Epithelial cell of proximal tubule (primary cell): ENCODE measurements around the gene PRSS48. TPM values are rescaled to one million over a fixed set of nuclear protein-coding genes. Genes with fewer than 3 reads are reported as not detected.
A peak's percentile ranks its signal among the peaks of the same experiment; 100 is the strongest.
"Not testable (repeated sequence)": the region's sequence is repeated elsewhere in the genome, so short reads cannot be mapped to it uniquely, and the experiment has no call there.

Experiments
- DNase-seq: peaks from one replicate; pipeline ENCODE4 v3.0.0-alpha.2; 2011; ENCODE audit warnings: low read depth
- H3K4me3 ChIP-seq: 2 replicates; pipeline ENCODE4 v1.5.1; 2011; ENCODE audit warnings: low read depth, mild to moderate bottlenecking, low read length
- CTCF ChIP-seq: conservative IDR thresholded peaks from 2 replicates; pipeline ENCODE4 v1.5.1; 2012; ENCODE audit warnings: low read depth, mild to moderate bottlenecking, low read length
- total RNA-seq: library from RNA; depleted of rRNA; stranded (reverse); fragments of >200 nt; gene quantifications from 2 replicates; pipeline ENCODE4 v1.2.3, GENCODE V29; 2015

Gene PRSS48, protein sequence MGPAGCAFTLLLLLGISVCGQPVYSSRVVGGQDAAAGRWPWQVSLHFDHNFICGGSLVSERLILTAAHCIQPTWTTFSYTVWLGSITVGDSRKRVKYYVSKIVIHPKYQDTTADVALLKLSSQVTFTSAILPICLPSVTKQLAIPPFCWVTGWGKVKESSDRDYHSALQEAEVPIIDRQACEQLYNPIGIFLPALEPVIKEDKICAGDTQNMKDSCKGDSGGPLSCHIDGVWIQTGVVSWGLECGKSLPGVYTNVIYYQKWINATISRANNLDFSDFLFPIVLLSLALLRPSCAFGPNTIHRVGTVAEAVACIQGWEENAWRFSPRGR
- total RNA-seq = not detected in 2 replicates

- no peak within 1 kb of the TSS for H3K4me3 ChIP-seq
- peak; percentile 96 for TF ChIP-seq CTCF
- no peak for DNase-seq
Measured at GRCh38 chr4:151276787-151277562, at the start of gene PRSS48. Gene PRSS48 (plus strand): TSS chr4:151277161. CDS start chr4:151277173, 12 bp downstream.

DNA sequence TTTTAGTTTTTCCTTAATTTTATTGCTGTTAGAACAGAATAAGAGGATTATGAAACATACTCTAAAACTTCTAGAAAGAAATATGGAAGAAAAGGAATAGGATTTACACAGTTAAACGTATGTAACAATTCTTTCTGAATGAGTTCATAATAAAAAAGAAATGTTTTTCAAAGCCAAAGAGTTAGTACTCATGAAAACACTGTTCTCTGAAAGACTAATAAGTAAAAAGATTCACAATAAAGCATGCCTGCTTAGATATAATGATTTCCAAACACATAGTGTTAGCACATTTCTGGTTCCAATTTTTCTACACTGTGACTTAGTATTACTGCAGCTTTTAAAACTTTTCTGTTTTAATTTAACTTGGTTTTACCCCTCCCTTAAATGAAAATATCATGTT, 49.8 kb upstream of the PRSS48 start:
- TF ChIP-seq CTCF = no peak
- no peak for DNase-seq
- peak overlapping the region; percentile 34 for H3K4me3 ChIP-seq

DNA sequence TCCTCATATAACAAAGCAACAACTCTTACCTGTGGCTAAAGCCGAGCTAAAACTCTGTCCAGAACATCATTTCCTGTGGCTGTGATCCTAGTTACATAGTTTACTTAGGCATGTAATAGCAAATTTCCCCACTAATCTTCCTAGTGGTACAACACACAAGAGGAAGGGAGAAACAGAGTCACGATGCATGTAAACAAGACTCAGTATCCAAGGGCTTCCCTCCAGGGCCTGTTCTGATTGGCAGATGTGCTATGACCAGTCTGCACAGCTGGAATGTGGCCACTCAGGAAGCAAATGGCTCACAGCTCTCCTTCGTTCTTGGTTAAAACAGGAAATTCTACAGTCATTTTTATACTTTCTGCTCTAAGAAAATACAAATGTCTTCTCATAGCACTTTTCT, 49.2 kb upstream of the PRSS48 start:
- peak overlapping the region; percentile 34 for H3K4me3 ChIP-seq
- TF ChIP-seq CTCF = no peak
- peak; percentile 66 for DNase-seq

- TF ChIP-seq CTCF = no peak
- no peak for DNase-seq
- no peak overlapping the region for H3K4me3 ChIP-seq
Measured at GRCh38 chr4:151228189-151229119, 48.5 kb upstream of the PRSS48 start.

DNA sequence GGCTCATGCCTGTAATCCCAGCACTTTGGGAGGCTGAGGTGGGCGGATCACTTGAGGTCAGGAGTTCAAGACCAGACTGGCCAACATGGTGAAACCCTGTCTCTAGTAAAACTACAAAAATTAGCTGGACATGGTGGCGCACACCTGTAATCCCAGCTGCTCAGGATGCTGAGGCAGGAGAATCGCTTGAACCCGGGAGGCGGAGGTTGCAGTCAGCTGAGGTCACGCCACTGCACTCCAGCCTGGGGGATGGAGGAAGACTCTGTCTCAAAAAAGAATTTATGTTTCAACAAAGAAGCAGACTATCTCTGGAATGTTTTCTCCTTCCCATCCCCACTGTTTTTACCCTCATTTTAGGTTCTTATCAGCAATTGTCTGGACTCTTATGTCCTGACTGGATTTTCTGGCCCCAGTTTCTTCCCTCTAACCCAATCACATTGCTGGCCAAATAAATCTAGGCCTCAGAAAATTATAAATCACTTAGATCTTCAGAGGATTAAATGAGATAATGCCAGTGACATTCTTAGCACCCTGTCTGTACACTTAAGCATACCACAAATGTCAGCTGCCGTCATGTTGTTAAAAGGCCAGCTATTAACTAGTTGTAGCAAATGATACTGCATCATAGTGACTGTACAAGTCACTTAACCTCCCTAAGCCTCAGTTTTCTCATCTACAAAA, 44.9 kb upstream of the PRSS48 start:
- no peak for DNase-seq
- no peak for TF ChIP-seq CTCF
- H3K4me3 ChIP-seq = no peak overlapping the region

DNA sequence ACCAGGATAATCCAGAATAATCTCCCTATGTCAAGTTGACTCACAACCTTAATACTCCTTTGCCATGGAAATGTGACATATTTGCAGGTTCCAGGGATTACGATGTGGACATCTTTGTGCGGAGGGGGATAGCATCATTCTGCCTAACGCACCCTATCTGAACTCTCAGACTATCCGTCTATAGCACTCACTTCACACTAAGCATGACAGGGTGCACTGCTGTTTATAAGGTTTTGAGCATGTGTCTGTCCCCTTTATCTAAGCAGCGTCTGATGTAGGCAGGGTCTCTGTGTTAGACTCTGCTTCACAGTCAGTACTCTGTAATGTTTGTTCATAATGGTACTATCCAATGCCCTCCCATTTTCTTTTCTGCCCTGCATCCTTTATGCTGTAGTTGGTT, 43.4 kb upstream of the PRSS48 start:
- DNase-seq = no peak
- no peak for TF ChIP-seq CTCF
- H3K4me3 ChIP-seq = no peak overlapping the region

GRCh38 chr4:151235373-151235772, 41.6 kb upstream of the PRSS48 start:
- not testable (repeated sequence) for DNase-seq

More at GRCh38 chr4:151235373-151235772, 41.6 kb upstream of the PRSS48 start:
- not testable (repeated sequence) for H3K4me3 ChIP-seq
